DMS 273 (cell line): Measurements from ENCODE around the gene RAB33B.

Source experiments
- DNase-seq: peaks from one replicate; lab custom pipeline; 2025; ENCODE audit not compliant: unreplicated experiment; lab: John Stamatoyannopoulos, UW

Gene RAB33B

GRCh38 chr4:139503622-139504166, 49.8 kb downstream of the RAB33B start:
- peak; percentile 3 for DNase-seq

GRCh38 chr4:139506774-139507173, 52.9 kb downstream of the RAB33B start:
- no peak for DNase-seq

- no peak for DNase-seq
These were observed 54.8 kb downstream of the RAB33B start for GRCh38 chr4:139508581-139509237.

- peak; percentile 17 for DNase-seq
These were observed 55.9 kb downstream of the RAB33B start for GRCh38 chr4:139509727-139510410.

GRCh38 chr4:139511320-139511719, 57.4 kb downstream of the RAB33B start:
- DNase-seq = no peak

- DNase-seq = no peak
These were observed 60.6 kb downstream of the RAB33B start for GRCh38 chr4:139514382-139515059.

- no peak for DNase-seq
These were observed 61.6 kb downstream of the RAB33B start for GRCh38 chr4:139515531-139515958.

- no peak for DNase-seq
These were observed 68.0 kb downstream of the RAB33B start for GRCh38 chr4:139521754-139522401.

GRCh38 chr4:139522457-139522856, 68.5 kb downstream of the RAB33B start:
- DNase-seq = peak; percentile 11

GRCh38 chr4:139523076-139523475, 69.2 kb downstream of the RAB33B start:
- DNase-seq = peak; percentile 10

GRCh38 chr4:139524062-139524631, 70.2 kb downstream of the RAB33B start:
- no peak for DNase-seq

- no peak for DNase-seq
These were observed 71.5 kb downstream of the RAB33B start for GRCh38 chr4:139525414-139525813.
